PC-3 (cell line): ENCODE data around the gene MEPCE.

Source experiments
- EZH2 ChIP-seq: fragments of 300-600 bp; sonication (generic); IDR thresholded peaks from one replicate; pipeline ENCODE4 v1.6.1; 2017; ENCODE audit warnings: antibody characterized with exemption, mild to moderate bottlenecking, low read length; ENCODE audit not compliant: unreplicated experiment
- TF ChIP-seq, protein P1 (sequence below): fragments of 300-600 bp; sonication (generic); conservative IDR thresholded peaks from 2 replicates; pipeline ENCODE4 v1.5.1; 2017; ENCODE audit warnings: antibody characterized with exemption, low read depth, mild to moderate bottlenecking, low read length

DNA sequence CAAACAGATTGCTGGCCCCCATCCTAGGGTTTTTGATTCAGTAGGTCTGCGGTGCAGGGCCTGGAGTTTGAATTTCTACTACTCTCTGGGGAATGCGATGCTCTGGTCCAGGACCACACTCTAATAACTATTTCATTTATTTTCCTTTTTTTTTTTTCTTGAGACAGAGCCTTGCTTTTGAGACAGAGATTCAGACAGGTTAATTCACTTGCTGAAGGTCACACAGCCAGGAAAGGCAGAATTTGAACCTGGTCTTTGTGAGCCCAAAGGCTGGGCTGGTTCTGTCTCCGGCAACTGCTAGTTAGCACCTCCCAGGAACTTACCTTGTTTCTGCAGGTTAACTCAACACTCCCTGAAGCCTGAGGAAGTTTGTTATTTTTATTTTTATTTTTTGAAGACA, 22.9 kb downstream of the MEPCE start:
- TF ChIP-seq, protein P1, sequence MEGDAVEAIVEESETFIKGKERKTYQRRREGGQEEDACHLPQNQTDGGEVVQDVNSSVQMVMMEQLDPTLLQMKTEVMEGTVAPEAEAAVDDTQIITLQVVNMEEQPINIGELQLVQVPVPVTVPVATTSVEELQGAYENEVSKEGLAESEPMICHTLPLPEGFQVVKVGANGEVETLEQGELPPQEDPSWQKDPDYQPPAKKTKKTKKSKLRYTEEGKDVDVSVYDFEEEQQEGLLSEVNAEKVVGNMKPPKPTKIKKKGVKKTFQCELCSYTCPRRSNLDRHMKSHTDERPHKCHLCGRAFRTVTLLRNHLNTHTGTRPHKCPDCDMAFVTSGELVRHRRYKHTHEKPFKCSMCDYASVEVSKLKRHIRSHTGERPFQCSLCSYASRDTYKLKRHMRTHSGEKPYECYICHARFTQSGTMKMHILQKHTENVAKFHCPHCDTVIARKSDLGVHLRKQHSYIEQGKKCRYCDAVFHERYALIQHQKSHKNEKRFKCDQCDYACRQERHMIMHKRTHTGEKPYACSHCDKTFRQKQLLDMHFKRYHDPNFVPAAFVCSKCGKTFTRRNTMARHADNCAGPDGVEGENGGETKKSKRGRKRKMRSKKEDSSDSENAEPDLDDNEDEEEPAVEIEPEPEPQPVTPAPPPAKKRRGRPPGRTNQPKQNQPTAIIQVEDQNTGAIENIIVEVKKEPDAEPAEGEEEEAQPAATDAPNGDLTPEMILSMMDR, result no peak
- no peak for TF ChIP-seq EZH2
